Fibroblast of peridontal ligament (primary cell): ENCODE measurements around the gene NDUFB1.

Experiments used
- DNase-seq: peaks from one replicate; pipeline ENCODE4 v3.0.0-alpha.2; 2010; ENCODE audit errors: extremely low read depth

The NDUFB1 gene

DNA sequence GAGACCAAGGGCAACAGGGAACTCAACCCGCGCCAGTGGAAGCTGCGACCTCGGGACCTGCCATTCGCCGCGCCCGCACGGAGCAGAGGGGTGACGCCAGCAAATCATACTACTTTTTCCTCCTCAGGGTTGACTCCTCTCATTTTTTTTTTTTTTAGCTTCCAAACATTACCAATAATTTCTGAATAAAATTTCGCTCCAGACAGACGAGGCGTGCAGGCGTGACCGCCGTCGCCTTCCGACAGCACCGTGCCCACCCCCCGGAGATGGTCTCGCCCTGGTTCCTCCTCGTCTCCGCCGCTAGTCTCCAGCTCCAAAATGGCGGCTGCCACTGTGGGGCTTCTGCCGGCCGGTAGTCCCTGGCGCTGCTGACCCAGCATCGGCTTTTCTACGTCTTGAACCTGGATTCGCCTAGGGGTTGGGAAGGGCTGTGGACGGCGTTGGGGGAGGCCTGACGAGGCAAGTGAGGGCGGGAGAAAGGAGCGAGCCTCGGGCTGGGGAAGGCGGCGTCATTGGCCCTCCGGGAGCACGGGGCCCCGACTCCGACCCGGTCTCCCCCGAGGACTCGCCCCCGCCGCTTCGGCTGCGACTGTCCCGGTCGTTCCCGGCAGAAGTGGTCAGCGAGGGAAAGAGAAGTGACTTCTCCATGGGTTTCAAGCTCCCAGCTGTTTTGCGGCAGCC lies at the start of gene NDUFB1, which contains the start of gene CPSF2:
NDUFB1 (minus strand) TSS at position 37 of the 681 bp plus-strand sequence. CDS start 4,069 bp downstream, outside the sequence.
CPSF2 (plus strand) TSS at position 300 of the 681 bp plus-strand sequence. CDS start 9,016 bp downstream, outside the sequence.
- peak; percentile 76 for DNase-seq

DNA sequence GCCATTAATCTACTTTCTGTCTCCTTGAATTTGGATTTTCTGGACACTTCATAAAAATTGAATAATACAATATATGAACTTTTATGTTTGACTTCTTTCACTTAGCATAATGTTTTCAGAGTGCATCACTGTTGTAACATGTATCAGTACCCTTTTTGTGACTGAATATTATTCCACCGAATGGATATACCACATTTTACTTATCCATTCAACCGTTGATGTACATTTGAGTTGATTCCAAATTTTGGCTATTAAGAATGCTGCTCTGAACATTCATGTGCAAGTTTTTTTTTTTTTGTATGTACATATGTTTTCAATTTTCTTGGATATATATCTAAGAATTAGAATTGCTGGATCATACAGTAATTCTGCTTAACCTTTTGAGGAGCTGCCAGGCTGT lies 43.5 kb upstream of the NDUFB1 start:
- peak; percentile 22 for DNase-seq

DNA sequence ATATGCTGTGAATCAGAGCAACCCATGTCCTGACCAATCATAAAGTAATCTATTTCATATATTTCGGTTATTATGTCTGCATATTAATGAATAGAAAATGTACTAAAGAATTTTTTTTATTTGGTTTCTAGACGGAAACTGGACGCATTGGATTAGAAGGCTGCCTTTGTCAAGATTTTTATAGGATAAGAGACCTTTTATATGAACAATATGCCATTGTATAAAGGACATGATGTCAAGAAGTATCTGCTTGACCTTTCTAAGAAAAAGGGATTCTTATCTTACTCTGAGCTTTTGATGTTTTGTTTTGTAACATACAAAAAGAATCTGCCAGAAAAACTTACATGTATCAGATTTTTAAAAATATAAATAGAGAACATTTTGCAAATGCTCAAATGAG lies 40.0 kb upstream of the NDUFB1 start:
- no peak for DNase-seq

DNA sequence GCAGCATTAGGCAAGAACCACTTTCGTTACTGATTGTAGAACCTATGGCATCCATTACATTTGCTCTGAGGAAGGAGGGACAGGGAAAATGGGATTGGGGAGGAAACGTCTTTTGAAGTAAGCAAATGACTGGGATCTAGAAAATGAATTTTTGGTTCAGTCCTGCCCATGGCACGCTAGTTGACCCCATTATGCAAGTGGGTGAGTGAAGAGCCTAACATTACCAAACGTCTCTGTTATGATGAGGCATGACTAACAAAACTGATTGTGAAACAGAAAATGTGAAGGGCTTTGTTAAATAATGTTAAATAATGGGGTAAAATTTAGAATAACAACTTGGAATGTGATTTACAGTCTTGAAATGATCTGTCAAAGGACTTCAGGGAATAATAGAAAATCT lies 39.1 kb upstream of the NDUFB1 start:
- peak; percentile 90 for DNase-seq

DNA sequence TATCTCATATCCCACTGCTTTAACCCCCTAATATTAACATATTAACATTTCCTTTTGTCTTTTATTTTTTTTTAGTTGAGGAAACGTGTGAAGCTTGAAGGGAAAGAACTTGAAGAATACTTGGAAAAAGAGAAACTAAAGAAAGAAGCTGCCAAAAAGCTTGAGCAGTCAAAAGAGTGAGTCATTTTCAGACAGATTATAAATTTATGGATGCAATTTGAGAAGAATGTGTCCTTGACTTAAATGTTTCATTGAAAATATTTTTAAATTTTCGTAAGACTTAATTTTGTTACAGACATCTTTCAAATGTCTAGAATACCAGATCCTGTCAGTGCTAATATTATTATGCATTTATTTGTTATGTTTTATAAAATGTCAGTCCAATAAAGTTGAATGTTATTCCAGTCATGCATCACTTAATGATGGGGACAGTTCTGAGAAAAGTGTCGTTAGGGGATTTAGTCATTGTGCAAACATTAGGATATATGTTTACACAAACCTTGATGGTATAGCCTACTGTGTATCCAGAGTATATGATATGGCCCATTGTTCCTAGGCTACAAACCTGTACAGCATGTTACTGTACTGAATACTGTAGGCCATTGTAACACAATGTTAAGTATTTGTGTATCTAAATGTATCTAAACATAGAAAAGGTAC lies 32.9 kb upstream of the NDUFB1 start:
- DNase-seq, result peak; percentile 60

DNA sequence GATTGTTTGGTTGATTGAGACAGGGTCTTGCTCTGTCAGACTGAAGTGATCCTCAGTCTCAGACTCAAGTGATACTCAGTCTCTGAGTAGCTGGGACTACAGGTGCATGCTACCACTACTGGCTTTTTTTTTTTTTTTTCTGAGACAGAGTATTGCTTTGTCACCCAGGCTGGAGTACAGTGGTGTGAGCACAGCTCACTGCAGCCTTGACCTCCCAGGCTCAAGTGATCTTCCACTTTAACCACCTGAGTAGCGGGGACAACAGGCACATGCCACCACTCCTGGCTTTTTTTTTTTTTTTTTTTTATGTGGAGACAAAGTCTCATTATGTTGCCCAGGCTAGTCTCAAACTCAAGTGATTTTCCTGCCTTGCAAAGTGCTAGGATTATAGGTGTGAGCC lies 32.1 kb upstream of the NDUFB1 start:
- no peak for DNase-seq

DNA sequence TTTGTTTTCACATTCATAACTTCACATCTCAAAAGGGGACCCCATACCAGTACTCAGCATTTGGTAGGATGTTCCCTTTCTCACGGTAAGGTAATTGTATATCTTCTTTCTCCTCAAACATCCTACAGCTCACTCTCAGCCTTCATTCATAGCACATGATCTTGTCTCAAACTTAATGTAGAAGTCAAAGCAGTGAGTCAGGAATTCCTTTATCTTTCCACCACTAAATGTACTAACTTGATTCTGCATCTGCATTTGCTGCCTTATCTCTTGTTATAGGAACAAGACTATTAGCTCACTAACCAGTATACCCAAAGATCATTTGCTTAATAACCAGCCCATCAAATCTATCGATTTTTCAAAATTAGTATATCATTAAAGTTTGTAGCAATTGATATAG lies 23.2 kb upstream of the NDUFB1 start:
- DNase-seq, result peak; percentile 29

DNA sequence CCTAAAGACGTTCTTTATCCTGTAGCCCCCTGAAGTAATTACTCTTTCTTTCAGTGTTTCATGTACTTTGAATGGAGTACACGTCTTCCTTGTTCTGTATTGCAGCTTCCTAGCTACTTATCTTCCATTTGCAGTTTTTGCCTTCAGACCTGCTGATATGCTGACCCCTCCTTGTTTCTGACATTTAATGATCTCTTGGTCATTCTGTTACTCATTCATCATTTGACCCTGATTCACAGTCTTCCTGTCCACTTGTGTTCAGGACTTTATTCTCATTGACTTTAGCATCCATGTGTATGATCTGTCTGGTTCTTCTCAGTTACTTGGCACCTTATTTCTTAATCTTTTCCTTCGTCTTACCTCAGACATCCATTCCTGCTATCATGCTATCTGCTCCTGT lies 22.5 kb upstream of the NDUFB1 start:
- no peak for DNase-seq

DNA sequence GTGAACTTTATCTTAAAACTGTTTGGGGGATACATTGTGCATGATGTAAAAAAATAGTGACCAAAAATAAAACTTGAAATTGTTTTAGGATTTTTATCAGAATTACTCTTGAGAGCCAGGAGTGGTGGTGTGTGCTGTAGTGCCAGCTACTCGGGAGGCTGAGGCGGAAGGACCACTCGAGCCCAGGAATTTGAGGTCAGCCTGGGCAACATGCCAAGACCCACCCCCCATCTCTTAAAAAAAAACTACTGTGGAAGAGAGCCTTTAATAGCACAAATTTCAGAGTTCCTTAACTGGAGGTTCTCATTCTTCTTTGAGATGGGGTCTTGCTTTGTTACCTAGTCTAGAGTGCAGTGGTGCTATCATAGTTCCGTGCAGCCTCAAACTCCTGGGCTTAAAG lies 21.8 kb upstream of the NDUFB1 start:
- no peak for DNase-seq

DNA sequence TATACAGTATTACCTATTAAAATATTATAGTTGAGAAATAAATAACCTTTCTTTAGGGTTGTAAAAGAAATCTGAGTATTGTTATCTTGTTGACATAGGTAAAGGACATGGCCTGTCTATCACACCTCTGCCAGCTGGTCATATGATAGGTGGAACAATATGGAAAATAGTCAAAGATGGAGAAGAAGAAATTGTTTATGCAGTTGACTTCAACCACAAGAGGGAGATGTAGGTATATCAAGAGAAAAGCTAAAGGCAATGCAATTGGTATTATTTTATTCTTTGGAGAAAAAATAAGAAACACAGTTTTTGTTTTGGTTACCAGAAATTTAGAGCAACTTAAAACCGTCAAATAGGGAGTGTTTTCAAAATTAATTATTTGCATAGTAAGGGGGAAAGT lies 13.8 kb upstream of the NDUFB1 start:
- DNase-seq, result peak; percentile 77

DNA sequence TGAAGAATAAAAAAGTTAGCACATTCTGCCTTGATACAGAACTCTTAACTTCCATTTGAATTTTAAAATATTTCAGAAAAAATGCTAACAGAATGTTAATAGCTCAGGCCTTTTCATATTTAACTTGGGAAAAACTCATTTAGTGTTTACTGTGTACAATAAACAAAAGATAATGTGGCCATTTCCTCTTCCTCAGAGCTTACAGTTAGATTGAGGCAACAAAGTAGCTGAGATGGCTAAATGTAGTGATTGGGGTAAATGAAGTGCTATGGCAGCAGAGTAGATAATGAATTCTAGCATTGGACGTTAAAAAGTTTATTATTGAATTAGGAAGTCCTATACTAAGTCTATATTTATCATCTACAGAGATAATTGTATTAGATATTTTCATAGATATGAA lies 12.9 kb upstream of the NDUFB1 start:
- DNase-seq, result no peak

DNA sequence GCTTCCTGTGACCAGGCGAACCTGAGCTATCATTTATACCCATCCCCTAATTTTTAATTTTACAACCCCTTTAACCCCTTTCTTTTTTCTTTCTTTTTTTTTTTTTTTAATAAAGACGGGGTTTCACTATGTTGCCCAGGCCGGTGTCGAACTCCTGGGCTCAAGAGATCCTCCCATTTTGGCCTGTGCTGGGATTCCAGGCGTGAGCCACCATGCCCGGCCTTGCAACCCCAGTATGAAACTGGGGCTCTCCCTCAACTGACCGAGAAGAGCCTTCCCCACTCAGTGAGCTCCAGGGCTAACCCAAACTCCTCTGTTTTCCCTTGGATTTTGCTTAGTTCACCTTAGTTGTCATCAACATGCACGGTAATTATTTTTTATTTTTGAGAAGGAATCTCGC lies 1.3 kb upstream of the NDUFB1 start:
- no peak for DNase-seq

DNA sequence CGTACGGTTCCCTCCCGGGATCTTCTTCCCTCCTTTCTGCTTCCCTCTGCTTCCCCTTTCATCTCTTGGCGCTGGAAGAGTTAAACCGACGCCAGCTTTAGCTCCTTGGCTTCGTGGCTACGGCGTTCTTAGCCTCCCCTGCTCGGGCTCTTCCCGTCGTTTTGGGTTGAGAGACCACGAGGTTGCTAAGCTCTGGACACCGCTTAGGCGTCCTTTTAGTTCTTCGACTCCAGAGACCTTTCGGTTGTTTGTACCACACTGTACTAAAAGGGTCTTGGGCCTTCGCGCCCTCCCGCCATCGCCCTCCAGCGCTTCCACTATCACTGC lies 808 bp upstream of the NDUFB1 start:
- peak; percentile 42 for DNase-seq

DNA sequence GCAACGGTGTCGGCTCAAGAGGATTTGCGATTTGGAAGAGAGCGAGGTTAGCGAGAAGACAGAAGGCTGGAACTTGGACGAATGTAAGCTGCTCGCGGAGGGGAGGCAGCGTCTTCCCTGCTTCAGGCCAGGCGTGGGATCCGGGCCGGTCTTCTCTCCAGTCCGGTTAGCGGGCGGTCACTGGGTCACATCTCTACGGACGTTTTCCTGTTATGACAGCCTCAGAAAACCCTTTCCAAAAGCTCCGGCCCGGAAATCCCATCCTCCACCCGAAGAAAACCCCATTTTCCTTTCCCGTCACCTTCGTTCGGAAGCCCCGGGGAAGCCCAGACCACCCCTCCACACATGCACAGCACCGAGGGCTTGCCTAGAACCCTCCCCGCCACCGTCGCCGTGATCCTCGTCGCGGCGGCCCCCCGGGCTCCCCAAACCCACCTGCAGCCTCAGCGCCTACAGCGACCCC lies 268 bp downstream of the NDUFB1 start:
- peak; percentile 45 for DNase-seq

DNA sequence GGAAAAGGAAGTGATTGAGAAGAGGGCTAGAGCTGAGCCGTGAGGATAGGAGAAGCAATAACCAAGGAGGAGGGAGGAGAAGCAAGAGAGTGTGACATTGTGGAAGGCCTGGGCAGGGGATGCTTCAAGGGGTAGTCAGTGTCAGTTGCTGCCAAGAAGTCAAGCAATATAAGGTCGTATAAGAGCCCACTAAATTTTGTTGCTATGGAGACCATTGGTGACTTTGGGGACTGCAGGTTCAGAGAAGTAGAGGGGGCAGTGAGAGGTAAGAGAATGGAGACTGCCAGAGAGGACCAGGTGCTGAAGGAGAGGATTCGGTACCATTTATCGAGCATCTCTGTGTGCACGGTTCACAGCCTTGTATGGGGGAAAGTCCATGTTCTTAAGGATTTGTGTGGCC lies 12.0 kb downstream of the NDUFB1 start:
- no peak for DNase-seq

DNA sequence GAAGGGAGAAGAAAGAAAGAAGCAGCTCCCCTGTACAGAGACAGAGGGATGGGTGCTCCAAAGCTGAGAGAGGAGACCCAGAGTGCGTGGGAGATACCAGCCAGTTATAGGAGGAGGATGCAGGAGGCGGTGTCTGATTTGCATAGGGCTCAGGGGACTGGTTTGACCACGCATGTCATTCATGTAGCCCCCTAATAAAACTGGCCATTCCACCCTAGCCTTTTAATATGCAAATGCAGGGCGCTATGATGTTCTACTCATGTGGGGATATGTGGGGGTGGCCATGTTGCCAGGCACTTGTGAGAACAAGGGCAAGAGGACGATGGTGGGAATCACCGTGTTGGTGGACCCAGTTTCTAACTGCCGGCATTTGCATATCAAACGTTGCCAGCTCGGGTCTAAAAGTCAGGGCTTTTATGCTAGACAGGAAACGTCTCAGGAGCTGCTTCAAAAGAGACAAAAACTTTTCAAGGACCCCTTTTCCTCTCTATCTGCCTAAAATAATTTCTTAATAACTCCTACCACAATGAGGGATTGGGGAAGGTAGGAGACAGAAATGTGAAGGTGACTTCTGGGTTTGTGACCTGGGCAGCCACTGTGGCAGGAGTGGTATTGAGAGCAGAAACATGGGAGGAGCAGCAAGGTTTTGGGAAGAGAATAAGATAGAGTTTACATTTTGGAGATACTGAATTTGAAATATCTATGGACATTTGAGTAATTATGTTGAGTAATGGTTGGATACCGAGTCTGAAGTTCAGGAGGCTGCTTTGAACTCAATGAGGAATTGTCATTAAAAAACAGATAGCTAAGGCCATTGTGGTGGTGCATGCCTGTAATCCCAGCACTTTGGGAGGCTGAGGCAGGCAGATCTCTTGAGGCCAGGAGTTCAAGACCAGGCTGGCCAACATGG lies 12.9 kb downstream of the NDUFB1 start:
- no peak for DNase-seq

DNA sequence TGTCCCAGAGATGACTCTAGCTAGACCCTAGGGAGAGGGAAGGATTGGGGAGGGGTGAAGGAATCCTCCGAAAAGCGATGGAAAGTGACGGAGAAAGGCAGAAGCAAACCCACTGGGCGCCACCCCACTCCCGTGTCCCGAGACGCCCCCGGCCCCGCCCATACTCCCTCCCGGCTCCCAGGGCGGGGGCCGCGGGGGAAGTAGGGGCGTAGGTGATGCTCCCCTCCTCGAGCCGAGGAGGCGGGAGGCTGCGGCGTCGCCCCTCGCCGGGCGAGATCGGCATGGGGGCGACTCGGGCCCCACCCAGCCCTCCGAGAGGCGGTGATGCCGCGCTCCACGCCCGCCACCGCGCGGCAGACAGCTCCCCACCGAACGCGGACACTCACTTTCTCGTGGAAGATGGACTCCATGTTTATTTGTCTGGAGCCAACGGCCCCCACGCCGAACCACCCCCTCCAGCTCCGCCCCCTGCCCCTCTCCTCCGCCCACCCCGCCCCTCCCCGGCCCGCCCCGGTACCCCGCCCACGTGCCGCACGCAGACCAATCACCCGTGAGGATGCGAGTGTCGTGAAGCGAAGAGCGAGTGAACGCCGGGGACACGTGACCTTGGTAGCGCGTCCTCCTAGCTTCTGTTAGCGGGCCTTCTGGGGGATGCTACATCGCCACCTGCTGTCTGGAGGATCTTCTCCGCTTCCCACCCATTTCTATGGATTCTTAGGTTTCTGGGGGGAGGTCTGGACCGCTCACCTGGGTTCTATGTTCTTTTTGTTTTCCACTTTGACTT lies 15.2 kb downstream of the NDUFB1 start, which contains the start of gene ATXN3:
ATXN3 (minus strand) TSS at position 440 of the 784 bp plus-strand sequence; CDS start at position 410, 30 bp downstream.
- DNase-seq, result peak; percentile 99

DNA sequence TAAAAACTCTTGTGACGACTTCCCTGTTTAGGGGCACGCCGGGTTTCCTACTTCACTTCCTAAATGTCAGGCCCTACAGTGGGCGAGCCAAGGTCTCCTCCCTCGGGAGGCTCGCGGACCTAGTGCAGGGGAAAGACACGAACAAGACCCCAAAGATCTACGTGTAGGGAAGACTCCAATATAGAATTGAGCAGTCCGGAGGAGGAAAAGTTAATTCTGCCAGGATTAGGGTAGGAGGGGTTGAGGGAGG lies 15.7 kb downstream of the NDUFB1 start:
- no peak for DNase-seq

DNA sequence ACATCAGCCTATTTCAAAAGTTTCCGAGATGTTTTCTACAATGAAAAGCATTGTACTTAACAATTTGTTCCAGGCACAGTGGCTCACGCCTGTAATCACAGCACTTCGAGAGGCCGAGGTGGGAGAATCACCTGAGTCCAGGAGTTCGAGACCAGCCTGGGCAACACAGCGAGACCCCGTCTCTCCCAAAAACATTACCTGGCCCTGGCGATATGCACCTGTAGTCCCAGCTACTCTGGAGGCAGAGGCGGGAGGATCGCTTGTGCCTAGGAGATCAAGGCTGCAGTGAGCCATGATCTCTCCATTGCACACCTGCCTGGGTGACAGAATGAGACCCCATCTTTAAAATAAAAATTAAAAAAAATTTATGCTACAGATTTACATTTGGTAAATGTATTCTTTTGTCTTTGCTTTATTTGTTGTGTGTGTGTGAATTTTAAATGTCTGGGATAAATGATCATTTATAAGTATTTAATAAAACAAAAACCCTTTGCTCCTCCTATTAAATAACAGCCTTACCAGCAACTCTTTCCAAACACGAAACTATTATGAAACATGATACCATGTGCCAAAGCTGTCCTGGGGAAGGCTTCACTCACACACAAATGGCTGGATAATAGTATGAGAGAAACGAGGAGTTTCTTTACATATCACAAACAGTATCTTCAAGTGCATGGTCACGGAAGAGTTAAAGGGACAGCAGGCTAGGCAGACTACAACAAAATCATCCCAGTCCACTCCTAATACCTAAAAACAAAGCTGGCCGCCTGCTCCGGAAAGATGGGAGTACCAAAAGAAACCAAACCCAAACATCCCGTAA lies 16.2 kb downstream of the NDUFB1 start:
- DNase-seq, result peak; percentile 64

DNA sequence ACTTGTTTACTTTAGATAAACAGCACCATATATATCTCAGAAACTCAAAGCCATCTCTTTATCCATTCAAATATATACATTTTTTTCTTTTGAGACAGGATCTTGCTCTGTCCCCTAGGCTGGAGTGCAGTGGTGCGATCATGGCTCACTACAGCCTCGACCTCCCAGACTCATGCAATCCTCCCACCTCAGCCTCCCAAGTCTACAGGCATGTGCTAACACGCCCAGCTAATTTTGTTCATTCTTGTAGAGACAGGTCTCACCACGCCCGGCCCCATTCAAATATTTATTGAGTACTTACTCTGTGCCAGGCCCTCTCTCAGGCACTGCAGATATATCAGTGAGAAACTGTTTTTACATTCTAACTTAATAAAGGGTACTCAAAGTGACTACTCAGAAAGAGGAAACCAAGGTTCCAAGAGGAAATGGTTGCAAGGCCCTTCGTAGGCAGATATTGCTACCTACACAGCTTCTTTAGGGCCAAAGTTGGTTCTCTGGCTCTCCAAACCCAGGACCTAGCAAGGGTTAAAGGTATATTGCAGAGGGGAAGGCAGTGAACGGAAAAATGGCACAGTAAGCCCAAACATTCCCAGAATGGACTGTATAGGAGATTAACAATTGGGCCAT lies 18.0 kb downstream of the NDUFB1 start:
- DNase-seq, result no peak
